Measurements from ENCODE around the gene PRKAG2.

DNA sequence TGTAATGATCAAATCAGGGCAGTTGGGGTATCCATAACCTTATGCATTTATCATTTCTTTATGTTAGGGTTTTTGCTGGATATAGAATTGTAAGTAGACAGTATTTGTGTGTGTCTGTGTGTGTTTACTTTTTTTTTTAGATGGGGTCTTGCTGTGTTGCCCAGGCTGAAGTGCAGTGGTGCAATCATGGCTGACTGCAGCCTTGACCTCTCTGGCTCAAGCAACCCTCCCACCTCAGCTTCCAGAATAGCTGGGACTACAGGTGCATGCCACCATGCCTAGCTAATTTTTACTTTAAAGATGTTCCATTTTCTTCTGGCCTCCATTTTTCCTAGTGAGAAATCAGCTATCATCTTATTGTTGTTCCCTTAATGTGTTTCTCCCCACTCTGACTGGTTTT lies 347.1 kb downstream of the PRKAG2 start:
- TF ChIP-seq, protein P1, sequence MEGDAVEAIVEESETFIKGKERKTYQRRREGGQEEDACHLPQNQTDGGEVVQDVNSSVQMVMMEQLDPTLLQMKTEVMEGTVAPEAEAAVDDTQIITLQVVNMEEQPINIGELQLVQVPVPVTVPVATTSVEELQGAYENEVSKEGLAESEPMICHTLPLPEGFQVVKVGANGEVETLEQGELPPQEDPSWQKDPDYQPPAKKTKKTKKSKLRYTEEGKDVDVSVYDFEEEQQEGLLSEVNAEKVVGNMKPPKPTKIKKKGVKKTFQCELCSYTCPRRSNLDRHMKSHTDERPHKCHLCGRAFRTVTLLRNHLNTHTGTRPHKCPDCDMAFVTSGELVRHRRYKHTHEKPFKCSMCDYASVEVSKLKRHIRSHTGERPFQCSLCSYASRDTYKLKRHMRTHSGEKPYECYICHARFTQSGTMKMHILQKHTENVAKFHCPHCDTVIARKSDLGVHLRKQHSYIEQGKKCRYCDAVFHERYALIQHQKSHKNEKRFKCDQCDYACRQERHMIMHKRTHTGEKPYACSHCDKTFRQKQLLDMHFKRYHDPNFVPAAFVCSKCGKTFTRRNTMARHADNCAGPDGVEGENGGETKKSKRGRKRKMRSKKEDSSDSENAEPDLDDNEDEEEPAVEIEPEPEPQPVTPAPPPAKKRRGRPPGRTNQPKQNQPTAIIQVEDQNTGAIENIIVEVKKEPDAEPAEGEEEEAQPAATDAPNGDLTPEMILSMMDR (IDR thresholded peaks at IDR 0.05): no peak
- TF ChIP-seq SIN3A (IDR thresholded peaks at IDR 0.05; ENCODE audit: borderline replicate concordance, low read depth, low read length): no peak
- TF ChIP-seq EZH2phosphoT487 (IDR thresholded peaks at IDR 0.05; ENCODE audit: borderline replicate concordance, low read depth): no peak
- no peak for TF ChIP-seq EP300 (IDR thresholded peaks at IDR 0.05; ENCODE audit: borderline replicate concordance in 1 of 2, low read depth in 1 of 2, low read length in 1 of 2)
- no peak for TF ChIP-seq GABPA (IDR thresholded peaks at IDR 0.05; ENCODE audit: low read depth)
- TF ChIP-seq, protein P2, sequence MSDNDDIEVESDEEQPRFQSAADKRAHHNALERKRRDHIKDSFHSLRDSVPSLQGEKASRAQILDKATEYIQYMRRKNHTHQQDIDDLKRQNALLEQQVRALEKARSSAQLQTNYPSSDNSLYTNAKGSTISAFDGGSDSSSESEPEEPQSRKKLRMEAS (IDR thresholded peaks at IDR 0.05; ENCODE audit: low read depth): no peak
- no peak for TF ChIP-seq FOXJ3 (CRISPR knock-in tag; IDR thresholded peaks at IDR 0.05)
